Measurements from ENCODE around the gene RGR.

DNA sequence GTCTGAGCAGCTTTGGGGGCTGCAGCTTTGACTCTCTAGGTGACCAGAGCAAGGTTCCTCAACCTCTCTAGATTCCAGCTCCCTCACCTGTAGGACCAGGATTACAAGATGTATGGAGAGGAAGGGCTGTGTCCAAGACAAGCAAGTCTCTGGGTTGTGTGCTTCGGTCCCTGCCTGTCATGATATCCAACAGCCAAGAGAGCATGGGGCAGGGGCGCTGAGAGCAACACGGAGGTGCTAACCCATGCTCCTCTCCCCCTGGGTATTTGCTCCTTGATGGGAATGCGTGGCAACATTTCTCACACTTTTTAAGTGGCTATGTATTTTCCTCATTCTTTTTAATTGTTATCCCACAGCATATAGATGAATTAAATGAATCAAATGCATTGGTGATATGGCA is 40.2 kb upstream of the RGR start:
- TF ChIP-seq EZH2 (IDR thresholded peaks at IDR 0.05; ENCODE audit: borderline replicate concordance, low read length) = no peak
- TF ChIP-seq CTCF (conservative IDR thresholded peaks at IDR 0.05 in 1 of 2, IDR thresholded peaks at IDR 0.05 in 1 of 2; ENCODE audit: extremely low read depth in 1 of 2, insufficient read depth in 1 of 2, low read depth in 1 of 2, low read length in 2 of 2) = no peak
